H9 (cell line): ENCODE measurements around the gene IGF1. TPM values are rescaled to one million over a fixed set of nuclear protein-coding genes. Genes with fewer than 3 reads are reported as not detected.

ENCODE experiments used
- DNase-seq: peaks from one replicate; pipeline ENCODE4 v3.0.0-alpha.2; 2017
- H2AFZ ChIP-seq: one replicate; pipeline ENCODE4 v1.6.1; 2013; ENCODE audit warnings: mild to moderate bottlenecking, low read length, control low read depth, moderate library complexity
- H2AK5ac ChIP-seq: 2 replicates; pipeline ENCODE4 v1.6.1; 2013; ENCODE audit warnings: low read length, control low read depth, mixed read lengths; ENCODE audit not compliant: insufficient read length
- H2BK120ac ChIP-seq: one replicate; pipeline ENCODE4 v1.6.1; 2013; ENCODE audit warnings: low read depth, mild to moderate bottlenecking, low read length, control low read depth, inconsistent platforms; ENCODE audit not compliant: poor library complexity, severe bottlenecking
- H2BK12ac ChIP-seq: 2 replicates; pipeline ENCODE4 v1.6.1; 2013; ENCODE audit warnings: low read length, control low read depth, mixed read lengths, low read depth; ENCODE audit not compliant: insufficient read length
- H2BK15ac ChIP-seq: 2 replicates; pipeline ENCODE4 v1.6.1; 2013; ENCODE audit warnings: low read depth, low read length, control low read depth
- H2BK20ac ChIP-seq: one replicate; pipeline ENCODE4 v1.6.1; 2013; ENCODE audit warnings: low read depth, mild to moderate bottlenecking, low read length, control low read depth, inconsistent platforms; ENCODE audit not compliant: poor library complexity, severe bottlenecking
- H2BK5ac ChIP-seq: 2 replicates; pipeline ENCODE4 v1.6.1; 2013; ENCODE audit warnings: low read length, control low read depth, mixed read lengths; ENCODE audit not compliant: insufficient read length
- H3K14ac ChIP-seq: 2 replicates; pipeline ENCODE4 v1.6.1; 2013; ENCODE audit warnings: low read length, control low read depth; ENCODE audit not compliant: insufficient read depth
- H3K18ac ChIP-seq: 2 replicates; pipeline ENCODE4 v1.6.1; 2013; ENCODE audit warnings: low read depth, mild to moderate bottlenecking, mixed read lengths, low read length, control low read depth; ENCODE audit not compliant: insufficient read length
- H3K23ac ChIP-seq: 2 replicates; pipeline ENCODE4 v1.6.1; 2013; ENCODE audit warnings: low read length, control low read depth, mixed read lengths, low read depth; ENCODE audit not compliant: insufficient read length
- H3K23me2 ChIP-seq: 2 replicates; pipeline ENCODE4 v1.6.1; 2013; ENCODE audit warnings: low read depth, mild to moderate bottlenecking, mixed read lengths, low read length, control low read depth; ENCODE audit not compliant: insufficient read length, poor library complexity, severe bottlenecking
- H3K27ac ChIP-seq: 2 replicates; pipeline ENCODE4 v1.5.1; 2013; ENCODE audit warnings: low read length, control low read depth, mixed read lengths, low read depth; ENCODE audit not compliant: insufficient read length
- H3K27me3 ChIP-seq: 2 replicates; pipeline ENCODE4 v1.6.1; 2013; ENCODE audit warnings: low read length, control low read depth, inconsistent platforms; ENCODE audit not compliant: insufficient read depth
- H3K4ac ChIP-seq: 2 replicates; pipeline ENCODE4 v1.6.1; 2013; ENCODE audit warnings: low read depth, mild to moderate bottlenecking, control low read depth, inconsistent platforms, low read length, moderate library complexity
- H3K4me1 ChIP-seq: 2 replicates; pipeline ENCODE4 v1.6.1; 2013; ENCODE audit warnings: low read length, control low read depth, inconsistent platforms; ENCODE audit not compliant: insufficient read depth
- H3K4me2 ChIP-seq: 2 replicates; pipeline ENCODE4 v1.6.1; 2013; ENCODE audit warnings: low read length, control low read depth, mixed read lengths; ENCODE audit not compliant: insufficient read length, insufficient read depth
- H3K56ac ChIP-seq: 2 replicates; pipeline ENCODE4 v1.6.1; 2013; ENCODE audit warnings: low read depth, mild to moderate bottlenecking, mixed read lengths, low read length, control low read depth; ENCODE audit not compliant: insufficient read length
- H3K79me1 ChIP-seq: 2 replicates; pipeline ENCODE4 v1.6.1; 2013; ENCODE audit warnings: low read depth, mild to moderate bottlenecking, moderate library complexity, low read length, control low read depth, inconsistent platforms; ENCODE audit not compliant: insufficient read depth, poor library complexity, severe bottlenecking
- H3K79me2 ChIP-seq: 2 replicates; pipeline ENCODE4 v1.6.1; 2013; ENCODE audit warnings: low read length, control low read depth, inconsistent platforms; ENCODE audit not compliant: insufficient read depth
- H3K9ac ChIP-seq: 2 replicates; pipeline ENCODE4 v1.6.1; 2013; ENCODE audit warnings: low read length, control low read depth, mixed read lengths; ENCODE audit not compliant: insufficient read length; ENCODE audit errors: extremely low read depth
- H3K9me3 ChIP-seq: one replicate; pipeline ENCODE4 v1.6.1; 2013; ENCODE audit warnings: low read depth, low read length, inconsistent platforms; ENCODE audit not compliant: control insufficient read depth
- H3T11ph ChIP-seq: one replicate; pipeline ENCODE4 v1.6.1; 2013; ENCODE audit warnings: mild to moderate bottlenecking, low read length, control low read depth, inconsistent platforms
- H4K20me1 ChIP-seq: one replicate; pipeline ENCODE4 v1.6.1; 2013; ENCODE audit not compliant: control insufficient read depth, insufficient read length, insufficient read depth
- H4K5ac ChIP-seq: 2 replicates; pipeline ENCODE4 v1.6.1; 2013; ENCODE audit warnings: low read depth, mild to moderate bottlenecking, mixed read lengths, low read length, control low read depth; ENCODE audit not compliant: insufficient read length
- H4K8ac ChIP-seq: replicated peaks from 2 replicates; pipeline ENCODE4 v1.6.1; 2013; ENCODE audit warnings: low read length, control low read depth, mixed read lengths, low read depth; ENCODE audit not compliant: insufficient read length
- H4K91ac ChIP-seq: 2 replicates; pipeline ENCODE4 v1.6.1; 2013; ENCODE audit warnings: low read depth, mild to moderate bottlenecking, moderate library complexity, mixed read lengths, low read length, control low read depth; ENCODE audit not compliant: insufficient read length
- H3K27ac Mint-ChIP-seq, 3 experiments: 2 replicates in 2 of 3; 3 replicates in 1 of 3; pipeline ENCODE4 v1.8.0; 2020 to 2021; ENCODE audit warnings: mixed read lengths in 3 of 3, mild to moderate bottlenecking in 1 of 3, moderate library complexity in 1 of 3
- H3K27me3 Mint-ChIP-seq: 2 replicates; pipeline ENCODE4 v1.8.0; 2021; ENCODE audit warnings: low read depth, mild to moderate bottlenecking, moderate library complexity, mixed read lengths
- H3K36me3 Mint-ChIP-seq, 3 experiments: 2 replicates in 2 of 3; 3 replicates in 1 of 3; pipeline ENCODE4 v1.8.0; 2020 to 2021; ENCODE audit warnings: low read depth in 3 of 3, mixed read lengths in 3 of 3; ENCODE audit not compliant: insufficient read depth in 1 of 3
- H3K4me1 Mint-ChIP-seq, 2 experiments: 2 replicates each; pipeline ENCODE4 v1.8.0; 2020; ENCODE audit warnings: mixed read lengths in 2 of 2
- H3K4me3 Mint-ChIP-seq, 2 experiments: 2 replicates in 1 of 2; 3 replicates in 1 of 2; pipeline ENCODE4 v1.8.0; 2020 to 2021; ENCODE audit warnings: mild to moderate bottlenecking in 2 of 2, mixed read lengths in 2 of 2, moderate library complexity in 1 of 2
- H3K9me3 Mint-ChIP-seq, 2 experiments: 2 replicates in 1 of 2; 3 replicates in 1 of 2; pipeline ENCODE4 v1.8.0; 2020; ENCODE audit warnings: mild to moderate bottlenecking in 2 of 2, mixed read lengths in 2 of 2, moderate library complexity in 1 of 2
- CTCF ChIP-seq: fragments of 200-600 bp; sonication (generic); conservative IDR thresholded peaks from 3 replicates; pipeline ENCODE4 v1.8.0; 2021; ENCODE audit warnings: antibody characterized with exemption, mild to moderate bottlenecking
- WGBS: extraction: QIAGEN DNeasy Blood & Tissue Kit; methylation state at CpG from one replicate; pipeline ENCODE4 v1.1.7; 2013; ENCODE audit warnings: missing lambda C conversion rate, low lambda C conversion rate, mixed read lengths; ENCODE audit not compliant: insufficient read length; ENCODE audit errors: extremely low coverage; 5-methylcytosine and 5-hydroxymethylcytosine counted together
- total RNA-seq: library from RNA; stranded (reverse); gene quantifications from 2 replicates; pipeline ENCODE4 v1.2.1, GENCODE V29; 2021

IGF1 gene
- total RNA-seq, 1 experiment from 2014 or later, result not detected

- H3K56ac ChIP-seq, result no peak overlapping the region
- no peak overlapping the region for H2BK120ac ChIP-seq
- H2BK5ac ChIP-seq, result no peak overlapping the region
- TF ChIP-seq CTCF, result no peak
- H4K8ac ChIP-seq, result no peak overlapping the region
- no peak overlapping the region for H4K91ac ChIP-seq
- H2AK5ac ChIP-seq, result no peak overlapping the region
- H3K9ac ChIP-seq, result no peak overlapping the region
- no peak for DNase-seq
- no peak overlapping the region for H3K4me2 ChIP-seq
- H3K18ac ChIP-seq, result no peak overlapping the region
- H3K4me3 Mint-ChIP-seq, result no peak overlapping the region
- H4K5ac ChIP-seq, result no peak overlapping the region
- H3T11ph ChIP-seq, result no peak overlapping the region
- H3K27ac ChIP-seq, result no peak overlapping the region
- H3K9me3 ChIP-seq, result no peaks in the 10 kb centered on the region
- no peaks in the 10 kb centered on the region for H3K79me2 ChIP-seq
- no peak overlapping the region for H2AFZ ChIP-seq
- H3K27ac Mint-ChIP-seq, result no peak overlapping the region
- WGBS, result no CpG with 5 or more reads among the region's 1 CpG
- H2BK12ac ChIP-seq, result no peak overlapping the region
- no peak overlapping the region for H3K4ac ChIP-seq
- no peaks in the 10 kb centered on the region for H3K9me3 Mint-ChIP-seq
- H4K20me1 ChIP-seq, result no peaks in the 10 kb centered on the region
- no peaks in the 10 kb centered on the region for H3K27me3 ChIP-seq
- H3K23me2 ChIP-seq, result no peaks in the 10 kb centered on the region
- no peaks in the 10 kb centered on the region for H3K4me1 ChIP-seq
- no peaks in the 10 kb centered on the region for H3K36me3 Mint-ChIP-seq
- H3K23ac ChIP-seq, result no peak overlapping the region
- H3K4me1 Mint-ChIP-seq, result peaks cover 8 to 16% of the 10 kb centered on the region in 2 experiments; a peak in 3 of 4 replicates
- H3K27me3 Mint-ChIP-seq, result no peaks in the 10 kb centered on the region; the same call in 1 of the 2 replicates
- H2BK20ac ChIP-seq, result no peak overlapping the region
- no peak overlapping the region for H3K14ac ChIP-seq
- H3K79me1 ChIP-seq, result no peaks in the 10 kb centered on the region
- H2BK15ac ChIP-seq, result no peak overlapping the region
These were observed 18.9 kb downstream of the IGF1 start for GRCh38 chr12:102461501-102461900.
